ENCODE results near the gene IQCK.

DNA sequence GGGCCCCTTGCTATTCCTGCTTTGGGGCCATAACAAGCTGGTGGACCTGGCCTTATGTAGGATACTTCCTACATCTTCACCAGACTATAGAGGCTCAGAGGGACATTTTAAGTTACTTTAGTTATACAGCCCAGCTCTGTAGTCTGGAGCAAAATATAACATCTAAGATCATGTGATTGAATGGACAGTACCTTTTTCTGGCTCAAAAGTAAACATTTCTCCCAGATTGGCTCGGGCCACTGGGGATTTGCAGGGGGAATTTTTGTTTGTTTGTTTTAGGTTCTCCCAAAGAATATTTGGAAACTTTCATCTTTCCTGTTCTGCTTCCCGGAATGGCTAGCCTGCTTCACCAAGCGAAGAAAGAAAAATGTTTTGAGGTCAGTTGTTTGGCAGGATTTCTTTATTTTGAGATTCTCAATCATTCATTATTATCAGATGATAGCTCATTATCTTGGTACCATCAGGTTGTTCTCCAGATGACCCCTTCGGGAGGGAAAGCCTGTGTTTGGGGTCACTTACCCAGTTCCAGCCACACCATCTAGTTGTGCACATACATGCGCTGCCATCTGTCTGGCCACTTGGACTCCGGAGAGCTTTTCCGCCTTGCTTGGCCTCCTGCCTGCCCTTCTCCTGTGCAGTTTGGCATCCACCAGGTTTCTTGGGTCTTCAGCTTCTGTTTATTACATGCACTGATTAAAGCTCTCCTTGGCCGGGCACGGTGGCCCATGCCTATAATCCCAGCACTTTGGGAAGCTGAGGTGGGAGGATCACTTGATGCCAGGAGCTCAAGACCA, 17.2 kb downstream of the IQCK start:
- TF ChIP-seq CTCF (conservative IDR thresholded peaks at IDR 0.05 in 1 of 2, IDR thresholded peaks at IDR 0.05 in 1 of 2; ENCODE audit: low read depth in 1 of 2, low read length in 2 of 2): no peak
- no peak for TF ChIP-seq EZH2 (IDR thresholded peaks at IDR 0.05; ENCODE audit: low read length, missing control alignments)

Data from fibroblast of lung (primary cell).